HG03469 (cell line): ENCODE data around the gene ATG4B.
"Not testable (repeated sequence)": the region's sequence is repeated elsewhere in the genome, so short reads cannot be mapped to it uniquely, and the experiment has no call there.

ENCODE experiments used
- ATAC-seq: cut with Tn5 transposase; IDR thresholded peaks from one replicate; pipeline ENCODE4 v1.9.1; 2021; ENCODE audit warnings: mild to moderate bottlenecking, moderate library complexity, moderate number of reproducible peaks; ENCODE audit not compliant: unreplicated experiment

ATG4B gene

DNA sequence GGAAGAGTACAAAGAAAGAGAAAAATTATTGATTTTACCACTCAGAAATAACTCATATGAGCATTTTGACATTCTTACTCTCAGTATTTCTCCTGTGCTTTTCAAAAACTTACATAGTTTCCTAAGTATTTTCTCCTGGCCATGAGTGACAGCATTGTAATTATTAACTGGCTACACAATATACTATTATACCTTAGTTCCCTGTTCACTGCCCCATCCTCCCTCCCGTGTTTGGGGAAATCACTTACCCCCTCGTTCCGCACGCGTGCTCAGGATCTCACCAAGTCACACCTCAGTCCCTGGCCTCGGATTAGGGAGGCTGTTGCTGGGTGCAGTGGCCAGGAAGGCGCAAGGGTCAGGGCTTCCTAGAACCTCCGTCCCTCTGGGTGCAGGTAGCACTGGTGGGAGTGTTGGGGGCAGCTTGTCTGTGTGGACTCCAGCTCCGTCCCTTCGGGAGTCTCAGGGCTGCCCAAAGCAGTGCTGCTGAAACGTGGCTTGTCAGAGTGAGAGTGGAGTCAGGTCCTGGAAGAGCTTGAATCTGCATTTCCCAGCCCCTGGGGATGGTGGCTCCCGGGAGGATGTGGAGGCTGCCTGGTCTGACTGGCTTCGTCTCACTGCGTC lies 23.2 kb downstream of the ATG4B start:
- no peak for ATAC-seq

DNA sequence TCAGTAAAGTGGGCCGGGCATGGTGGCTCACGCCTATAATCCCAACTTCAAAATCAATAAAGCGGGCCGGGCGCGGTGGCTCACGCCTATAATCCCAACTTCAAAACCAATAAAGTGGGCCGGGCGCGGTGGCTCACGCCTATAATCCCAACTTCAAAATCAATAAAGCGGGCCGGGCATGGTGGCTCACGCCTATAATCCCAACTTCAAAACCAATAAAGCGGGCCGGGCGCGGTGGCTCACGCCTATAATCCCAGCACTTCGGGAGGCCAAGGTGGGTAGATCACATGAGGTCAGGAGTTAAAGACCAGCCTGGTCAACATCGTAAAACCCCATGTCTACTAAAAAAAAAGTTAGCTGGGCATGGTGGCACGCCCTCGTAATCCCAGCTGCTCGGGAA lies 25.2 kb downstream of the ATG4B start:
- ATAC-seq: not testable (repeated sequence)

DNA sequence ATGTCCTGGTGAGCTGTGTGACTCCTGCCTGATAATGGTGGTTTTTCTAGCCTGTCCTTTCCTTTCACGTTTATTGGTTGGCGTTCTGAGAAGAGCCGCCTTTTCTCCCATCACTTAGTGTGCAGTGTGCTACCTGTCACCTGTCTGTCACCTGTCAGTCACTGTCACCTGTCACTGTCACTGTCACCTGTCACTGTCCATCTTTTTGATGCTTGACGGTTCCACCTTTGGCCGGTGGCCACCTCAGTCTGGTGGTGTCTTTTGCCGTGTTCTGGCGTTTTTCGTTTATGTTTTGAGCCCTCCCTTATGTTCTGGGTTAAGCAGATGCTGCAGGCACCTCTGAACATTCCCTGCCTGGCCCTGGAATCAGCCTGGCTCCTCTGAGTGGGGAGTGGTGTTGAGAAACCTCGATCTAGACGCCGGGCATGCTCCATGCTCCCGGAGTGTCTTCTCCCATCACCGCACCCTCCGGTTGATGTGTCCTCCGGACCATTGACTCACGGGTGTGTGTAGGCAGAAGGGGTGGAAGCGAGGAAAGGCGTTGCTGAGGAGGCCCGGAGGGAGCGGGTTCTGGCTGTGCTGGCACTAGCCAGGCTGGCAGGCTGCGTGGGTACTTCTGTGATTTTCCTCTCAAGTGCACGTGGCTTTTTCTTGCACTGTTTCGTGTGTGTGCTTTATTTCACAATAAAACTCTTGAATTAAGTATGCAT lies 28.4 kb downstream of the ATG4B start:
- ATAC-seq: no peak

DNA sequence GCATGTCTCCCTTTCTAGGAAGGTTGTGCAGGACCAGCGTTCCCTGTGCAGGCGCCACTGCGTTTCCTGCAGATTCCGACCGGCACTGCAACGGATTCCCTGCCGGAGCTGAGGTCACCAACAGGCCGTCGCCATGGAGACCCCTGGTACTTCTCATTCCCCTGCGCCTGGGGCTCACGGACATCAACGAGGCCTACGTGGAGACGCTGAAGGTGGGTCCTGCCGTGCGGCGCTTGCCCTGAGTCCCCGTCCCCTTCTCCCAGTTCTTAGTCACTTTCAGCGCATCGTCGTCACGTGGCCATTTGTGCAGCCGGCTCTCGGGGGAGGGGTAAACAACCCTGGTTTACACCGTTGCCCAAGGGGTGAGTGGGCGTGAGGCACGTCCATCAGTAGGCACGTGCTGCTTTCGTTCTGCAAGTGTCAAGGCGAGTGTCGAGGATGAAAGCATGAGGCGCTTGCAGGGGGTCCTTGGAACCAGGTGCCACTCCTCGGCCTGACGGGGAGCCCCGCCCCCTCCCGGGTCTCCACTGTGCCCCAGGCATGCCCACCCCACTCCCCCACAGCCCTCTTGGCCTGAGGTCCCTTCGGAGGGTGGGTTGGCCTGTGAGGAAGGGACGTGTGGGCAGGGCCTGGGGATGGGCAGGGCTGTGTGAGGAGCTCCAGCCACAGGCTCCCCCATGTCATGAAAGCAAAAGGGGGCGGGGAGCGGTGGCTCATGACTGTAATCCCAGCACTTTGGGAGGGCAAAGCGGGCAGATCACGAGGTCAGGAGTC lies 29.3 kb downstream of the ATG4B start:
- no peak for ATAC-seq

DNA sequence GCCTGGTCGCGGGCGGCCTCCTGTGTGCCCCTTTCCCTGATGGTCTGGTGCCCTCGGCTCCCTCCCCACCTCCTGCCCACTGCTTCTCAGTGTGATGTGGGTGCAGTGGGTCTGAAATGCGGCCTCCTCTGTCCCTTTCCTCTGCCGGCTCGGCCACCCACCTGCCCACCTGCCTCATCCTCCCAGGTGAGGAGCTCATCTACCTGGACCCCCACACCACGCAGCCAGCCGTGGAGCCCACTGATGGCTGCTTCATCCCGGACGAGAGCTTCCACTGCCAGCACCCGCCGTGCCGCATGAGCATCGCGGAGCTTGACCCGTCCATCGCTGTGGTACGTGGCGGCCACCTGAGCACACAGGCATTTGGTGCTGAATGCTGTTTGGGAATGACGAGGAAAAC lies 30.9 kb downstream of the ATG4B start:
- no peak for ATAC-seq

DNA sequence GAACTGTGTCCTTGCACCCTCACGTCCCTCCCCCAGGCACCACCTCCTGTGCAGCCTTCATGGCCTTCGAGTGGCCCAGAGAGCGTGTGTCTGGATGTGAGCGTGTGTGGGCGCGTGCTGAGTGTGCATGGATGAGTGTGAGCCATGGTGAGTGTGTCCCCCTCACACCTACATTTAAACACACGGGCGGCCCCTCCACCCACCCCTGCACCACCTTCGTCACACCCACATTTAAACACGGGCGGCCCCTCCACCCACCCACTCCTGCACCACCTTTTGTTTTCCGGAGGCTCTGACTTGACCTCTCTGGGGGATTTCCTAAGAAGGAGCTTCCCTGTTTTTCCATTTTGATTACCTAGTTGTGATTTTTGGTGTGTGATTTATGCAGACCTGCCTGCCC lies 31.3 kb downstream of the ATG4B start:
- no peak for ATAC-seq

DNA sequence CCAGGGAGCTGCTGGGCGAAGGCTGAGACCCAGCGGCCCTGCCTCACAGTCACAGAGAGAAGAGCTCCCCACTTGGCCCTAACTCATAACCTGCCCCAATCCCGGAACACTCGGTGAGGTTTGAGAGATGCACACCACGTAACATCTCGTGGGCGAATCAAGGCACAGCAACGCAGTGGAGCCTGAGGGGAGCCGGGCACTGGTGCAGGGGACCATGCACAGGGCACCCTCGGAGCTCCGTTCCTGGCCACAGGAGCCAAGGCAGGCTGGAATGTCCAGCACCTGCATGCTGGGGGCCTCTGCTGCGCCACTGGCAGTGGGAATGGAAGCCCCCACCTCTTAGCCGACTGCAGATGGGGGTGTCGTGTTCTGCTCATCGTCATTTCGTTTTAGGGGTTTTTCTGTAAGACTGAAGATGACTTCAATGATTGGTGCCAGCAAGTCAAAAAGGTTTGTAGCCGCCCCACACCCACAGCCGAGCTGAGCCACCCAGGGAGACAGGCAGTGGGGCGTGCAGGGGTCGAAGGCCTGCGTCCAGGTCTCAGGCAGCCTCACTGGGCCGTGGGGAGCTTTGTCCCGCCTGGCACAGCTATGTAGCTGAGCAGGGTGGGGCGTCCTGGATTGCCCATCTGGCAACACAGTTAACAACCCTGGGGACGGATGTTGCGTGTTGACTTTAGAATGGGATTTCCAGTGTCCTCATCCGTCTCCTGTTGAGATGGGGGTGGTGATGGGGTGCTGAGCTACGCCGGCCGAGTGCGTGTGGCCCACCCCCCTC lies 33.0 kb downstream of the ATG4B start:
- ATAC-seq: no peak

DNA sequence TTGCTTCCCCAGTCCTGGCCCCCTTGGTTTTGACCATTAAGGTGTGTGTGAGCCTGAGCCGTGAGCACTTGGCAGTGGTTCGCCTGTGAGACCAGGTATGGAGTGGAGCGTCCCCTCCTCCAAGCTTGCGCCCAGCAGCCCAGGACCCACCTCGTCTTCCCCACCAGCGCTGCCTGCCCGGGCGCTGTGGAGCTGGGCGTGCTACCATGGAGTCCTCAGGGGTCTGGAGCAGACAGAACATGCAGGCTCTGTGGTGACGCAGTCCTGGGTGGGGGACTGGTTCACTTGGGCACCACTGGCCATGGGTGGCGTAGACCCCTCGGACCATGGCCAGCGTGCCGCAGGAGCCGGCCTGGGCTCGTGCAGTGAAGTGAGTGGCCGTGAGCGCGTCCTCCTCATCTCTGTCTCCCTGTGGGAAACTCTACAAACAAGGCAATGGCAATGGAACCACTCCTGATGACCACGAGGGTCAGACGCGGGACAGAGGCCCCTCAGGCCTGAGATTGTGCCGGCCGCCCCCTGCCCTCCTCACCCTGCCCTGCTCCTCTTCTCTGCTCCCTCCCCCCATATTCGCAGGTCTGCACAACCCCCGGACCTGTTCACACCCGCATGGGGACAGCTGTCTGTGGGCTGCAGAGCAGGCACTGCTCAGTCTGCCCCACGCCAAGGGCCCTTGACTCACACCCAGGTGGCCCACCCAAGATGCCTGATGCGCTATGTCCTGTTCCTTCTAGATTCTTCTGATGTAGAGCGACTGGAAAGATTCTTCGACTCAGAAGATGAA lies 34.2 kb downstream of the ATG4B start:
- ATAC-seq: no peak

DNA sequence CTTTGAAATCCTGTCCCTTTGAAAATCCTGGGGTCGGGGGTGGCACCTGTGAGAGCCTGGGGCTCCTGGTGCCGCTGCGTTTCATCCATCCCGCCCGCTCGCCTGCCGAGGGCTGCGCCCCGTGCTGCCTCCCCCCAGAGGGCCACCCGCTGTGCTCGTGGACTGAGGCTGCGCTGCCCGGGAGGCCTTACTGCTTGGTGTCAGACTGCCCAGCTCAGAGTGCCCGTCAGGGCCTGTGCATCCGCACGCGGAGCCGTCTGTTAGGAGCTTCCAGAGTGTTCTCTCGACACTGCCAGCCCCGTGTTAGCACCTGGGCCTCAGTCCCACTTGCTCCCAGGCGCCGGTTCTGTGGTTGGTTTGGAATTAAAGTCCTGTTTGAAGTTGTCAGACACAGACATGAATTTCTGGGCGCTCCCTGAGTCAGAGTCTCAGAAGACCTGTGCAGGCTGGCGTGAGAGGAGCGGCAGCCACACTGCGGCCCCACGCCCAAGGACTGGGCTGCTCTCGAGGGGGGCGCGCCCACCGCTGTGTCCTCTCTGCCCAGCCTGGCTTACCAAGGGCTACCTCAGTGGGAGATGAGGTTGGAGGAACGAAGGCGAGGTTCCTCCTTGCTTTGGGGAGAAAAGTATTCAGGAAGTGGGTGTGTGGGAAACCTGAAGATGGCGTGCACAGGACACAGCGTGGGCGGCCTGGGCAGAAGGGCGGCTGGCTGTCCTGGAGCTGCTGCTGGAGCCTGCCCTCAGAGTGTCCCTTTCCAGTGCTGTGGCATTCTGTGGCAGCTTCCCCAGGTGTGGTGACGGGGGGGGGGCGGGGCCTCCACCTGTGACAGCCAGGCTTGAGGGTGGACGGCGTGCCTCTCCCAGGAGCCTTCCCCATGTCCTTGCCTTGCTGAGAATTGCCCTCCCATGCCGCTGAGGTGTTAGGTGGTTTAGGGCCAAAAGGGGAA lies 35.0 kb downstream of the ATG4B start:
- ATAC-seq: no peak

DNA sequence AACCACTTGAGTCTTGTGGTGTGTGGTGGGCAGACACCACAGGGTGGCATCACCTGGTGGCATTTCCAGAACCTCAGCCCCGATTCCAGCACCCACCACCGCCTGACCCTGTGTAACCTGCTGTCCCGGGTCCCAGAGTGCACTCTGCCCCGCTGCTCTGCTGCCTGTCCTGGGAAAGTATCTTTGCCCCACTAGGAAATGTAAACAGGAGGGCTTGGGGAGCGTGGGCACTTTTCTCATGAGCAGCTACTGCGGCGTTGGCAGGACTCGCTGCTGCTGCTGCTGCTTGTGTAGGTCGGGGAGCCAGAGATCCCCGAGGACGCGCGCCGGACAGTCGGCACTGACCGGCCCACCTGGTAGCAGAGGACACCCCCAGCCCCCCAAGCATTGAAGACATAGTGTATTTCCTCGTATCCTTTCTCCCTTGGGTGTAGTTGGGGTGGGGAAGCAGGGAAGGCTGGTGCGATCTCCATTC lies 35.7 kb downstream of the ATG4B start:
- ATAC-seq: no peak

DNA sequence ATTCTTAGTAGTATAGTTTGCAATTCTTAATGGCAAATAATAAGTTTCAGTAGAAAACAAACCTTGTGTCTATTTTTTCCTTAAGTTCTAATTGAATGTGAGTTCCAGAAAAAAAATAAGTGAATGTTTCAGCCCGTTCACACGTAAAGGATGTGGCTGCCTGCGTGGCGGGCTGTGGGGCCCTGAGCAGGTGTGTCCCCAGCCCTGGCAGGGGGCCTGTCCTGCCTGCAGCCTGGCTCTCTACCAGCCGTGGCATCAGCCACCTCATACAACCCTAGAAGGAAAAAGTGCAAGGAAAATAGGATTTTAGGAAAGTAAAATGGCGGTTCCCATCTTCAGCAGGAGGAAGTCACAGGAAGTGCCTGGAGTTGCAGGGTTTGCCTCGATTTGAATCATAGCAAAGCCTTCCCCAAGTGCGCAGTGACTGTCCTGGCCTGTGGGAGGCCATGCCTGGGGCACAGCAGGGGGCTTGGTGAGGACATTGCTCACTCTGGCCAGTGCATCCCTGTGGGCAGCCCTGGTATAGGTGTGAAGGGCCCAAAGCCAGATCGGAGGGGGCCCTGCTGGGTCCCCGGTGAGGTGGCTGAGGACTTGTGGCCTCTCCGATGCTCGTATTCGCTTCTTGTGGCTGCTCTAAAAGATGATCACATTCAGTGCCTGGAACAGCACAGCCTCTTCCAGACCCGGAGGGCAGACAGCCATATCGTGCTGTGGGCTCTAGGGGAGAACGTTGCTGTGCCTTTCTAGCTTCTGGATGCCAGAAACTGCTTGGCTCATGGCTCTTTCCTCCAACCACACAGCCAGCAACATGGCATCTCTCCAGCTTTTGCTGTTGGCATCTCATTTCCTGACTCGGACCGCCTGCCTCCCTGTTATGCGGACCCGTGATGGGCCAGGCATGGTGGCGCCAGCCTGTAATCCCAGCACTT lies 36.6 kb downstream of the ATG4B start:
- ATAC-seq: no peak

DNA sequence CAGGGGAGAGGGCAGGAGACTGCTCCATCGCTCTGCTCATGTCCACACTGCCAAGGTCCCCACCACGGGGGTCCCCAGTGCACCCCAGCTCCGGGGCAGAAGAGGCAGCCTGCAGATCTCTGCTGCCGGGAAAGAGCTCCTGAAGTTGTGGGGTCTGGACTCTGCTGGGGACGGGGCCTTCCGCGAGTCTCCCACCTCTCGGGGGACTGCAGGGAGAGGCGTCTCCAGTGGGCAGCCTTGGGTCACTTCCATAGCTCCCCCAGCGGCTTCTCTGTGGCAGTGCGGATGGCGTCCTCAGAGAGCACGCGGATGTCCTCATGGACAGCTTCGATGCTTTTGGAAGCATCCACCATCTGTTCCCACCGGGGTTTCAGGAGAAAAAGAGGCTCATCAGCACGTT lies 38.4 kb downstream of the ATG4B start:
- ATAC-seq: no peak

DNA sequence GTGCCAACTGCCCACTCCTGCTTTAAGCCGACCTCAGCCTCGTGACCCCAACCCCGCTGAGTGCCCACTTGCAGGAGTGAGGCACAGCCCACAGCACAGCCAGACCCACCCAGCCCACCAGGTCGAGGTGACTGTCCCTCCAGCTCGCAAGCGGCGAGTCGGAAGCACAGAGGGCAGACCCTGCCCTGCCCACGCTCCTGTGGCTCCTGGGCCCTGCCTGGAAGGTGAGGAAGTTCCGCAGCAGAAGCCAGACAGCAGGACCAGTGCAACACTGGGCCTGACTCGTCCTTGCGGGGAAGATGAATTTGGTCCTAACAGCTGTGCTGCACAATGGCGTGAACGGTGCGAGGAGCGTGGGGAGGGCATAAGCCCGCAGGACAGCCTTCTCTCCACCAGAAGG lies 39.2 kb downstream of the ATG4B start:
- ATAC-seq: no peak

DNA sequence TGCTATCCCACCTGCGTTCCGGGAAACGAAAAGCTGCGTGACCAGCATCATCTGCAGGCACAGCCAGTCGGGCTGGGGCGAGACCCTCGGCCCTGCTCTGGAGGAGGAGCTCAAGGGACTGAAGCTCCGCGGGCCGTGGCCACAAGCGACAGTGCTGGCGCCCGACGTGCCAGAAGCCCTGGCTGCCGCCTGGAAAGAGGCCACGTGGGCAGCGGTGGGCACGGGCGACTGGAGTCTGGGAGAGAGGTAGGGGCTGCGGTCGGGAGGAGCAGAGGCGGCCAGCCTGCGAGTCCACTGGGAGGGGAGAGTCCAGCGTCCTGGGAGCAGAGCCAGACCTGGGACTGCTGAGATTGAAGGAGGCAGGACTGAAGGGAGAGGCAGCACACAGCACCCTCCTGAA lies 39.9 kb downstream of the ATG4B start:
- no peak for ATAC-seq

DNA sequence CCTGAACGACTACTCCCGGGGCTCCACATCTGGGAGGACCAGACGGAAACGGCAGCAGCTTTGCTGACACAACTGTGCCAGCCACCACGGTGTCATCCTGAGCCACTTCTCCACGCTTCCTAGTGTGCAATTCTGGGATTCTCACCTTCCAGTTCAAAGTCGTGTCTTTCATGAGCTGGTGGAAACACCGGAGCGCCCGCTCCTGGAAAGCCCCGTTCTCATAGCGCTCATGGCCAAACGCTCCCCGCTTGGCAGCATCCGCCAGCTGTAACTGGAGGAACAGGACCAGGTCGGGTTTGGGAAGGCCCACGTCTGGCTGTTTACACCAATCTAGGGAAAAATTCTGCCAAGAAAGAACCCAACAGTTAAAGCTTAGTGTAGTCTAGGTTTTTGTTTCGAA lies 40.8 kb downstream of the ATG4B start:
- no peak for ATAC-seq

DNA sequence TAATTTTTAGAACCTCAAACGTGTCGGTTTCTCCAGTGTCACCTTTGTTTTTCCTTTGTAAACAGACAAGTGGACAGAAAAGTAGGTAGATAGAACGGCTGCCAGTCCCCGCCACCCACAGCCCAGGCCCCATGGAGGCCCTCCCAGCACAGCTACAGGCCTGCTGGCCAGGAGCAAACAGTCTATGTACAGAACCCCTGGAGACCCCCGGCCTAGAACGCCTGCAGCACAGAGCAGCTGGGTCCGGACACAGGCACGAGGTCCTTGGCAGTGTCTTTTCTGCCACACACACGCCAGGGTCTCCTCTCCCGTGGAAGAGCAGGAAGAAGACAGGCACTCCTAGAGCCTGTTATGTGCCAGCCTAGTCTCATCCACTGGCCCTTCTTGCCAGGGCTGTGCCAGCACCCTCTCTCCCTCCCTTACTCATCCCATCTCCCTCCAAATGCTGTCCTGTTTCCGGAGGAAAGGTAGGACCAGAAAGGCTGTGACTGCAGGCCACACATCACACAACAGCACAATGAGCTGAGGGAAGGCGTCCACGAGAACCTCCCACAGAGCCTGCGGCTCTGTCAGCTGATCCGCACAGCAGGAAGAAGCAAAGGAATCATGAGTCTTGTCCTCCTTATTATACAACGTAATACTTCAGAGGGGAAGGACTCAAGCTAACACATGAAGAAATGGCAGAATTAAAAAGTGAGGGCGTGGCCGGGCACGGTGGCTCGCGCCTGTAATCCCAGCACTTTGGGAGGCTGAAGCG lies 41.5 kb downstream of the ATG4B start:
- ATAC-seq: no peak

DNA sequence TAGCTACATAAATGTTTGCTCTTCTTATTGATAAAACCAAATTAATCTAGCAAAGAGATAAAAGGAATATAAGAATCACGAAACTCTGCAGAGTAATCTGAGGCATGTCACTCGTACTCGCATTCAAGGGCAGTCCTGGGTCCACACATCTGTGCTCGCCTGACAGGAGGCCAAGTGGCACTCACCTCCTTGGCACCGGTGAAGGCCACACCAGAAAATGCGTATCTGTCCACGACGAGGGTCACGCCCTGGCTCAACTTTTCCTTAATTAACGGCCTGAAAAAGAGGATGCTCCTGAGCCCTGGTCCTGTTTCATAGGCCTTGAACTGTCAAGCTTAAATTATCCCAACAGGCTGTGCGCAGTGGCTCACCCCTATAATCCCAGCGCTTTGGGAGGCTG lies 42.6 kb downstream of the ATG4B start:
- no peak for ATAC-seq
